ENCODE measurements around the gene ACOT8.

ACOT8 gene

GRCh38 chr20:45792317-45793118 lies 64.7 kb downstream of the ACOT8 start:
- no peak for DNase-seq (ENCODE audit: low spot score)
